Measurements from ENCODE around the gene DNAH2.

Gene DNAH2

GRCh38 chr17:7716901-7717755 lies at the start of gene DNAH2:
Gene DNAH2 (plus strand): TSS chr17:7717744. CDS start chr17:7719735, 1,991 bp downstream.
- in situ Hi-C loops (cut with MboI; ENCODE audit: low sequenced_read_pairs), result no loop called here

- in situ Hi-C loops (cut with MboI; ENCODE audit: low sequenced_read_pairs), result no loop called here
Observed at GRCh38 chr17:7668482-7668881, 49.1 kb upstream of the DNAH2 start.

GRCh38 chr17:7673239-7673638 lies 44.3 kb upstream of the DNAH2 start:
- in situ Hi-C loops (cut with MboI; ENCODE audit: low sequenced_read_pairs), result no loop called here

- in situ Hi-C loops (cut with MboI; ENCODE audit: low sequenced_read_pairs), result no loop called here
Observed at GRCh38 chr17:7674934-7675333, 42.6 kb upstream of the DNAH2 start.

GRCh38 chr17:7676533-7676932 lies 41.0 kb upstream of the DNAH2 start:
- in situ Hi-C loops (cut with MboI; ENCODE audit: low sequenced_read_pairs), result no loop called here

- in situ Hi-C loops (cut with MboI; ENCODE audit: low sequenced_read_pairs), result no loop called here
Observed at GRCh38 chr17:7677388-7678067, 40.0 kb upstream of the DNAH2 start.

- in situ Hi-C loops (cut with MboI; ENCODE audit: low sequenced_read_pairs), result no loop called here
Observed at GRCh38 chr17:7684851-7685532, 32.6 kb upstream of the DNAH2 start.

- in situ Hi-C loops (cut with MboI; ENCODE audit: low sequenced_read_pairs), result no loop called here
Observed at GRCh38 chr17:7685533-7686221, 31.9 kb upstream of the DNAH2 start.

GRCh38 chr17:7686222-7687071 lies 31.1 kb upstream of the DNAH2 start:
- in situ Hi-C loops (cut with MboI; ENCODE audit: low sequenced_read_pairs), result no loop called here

GRCh38 chr17:7687072-7687907 lies 30.3 kb upstream of the DNAH2 start, which contains the start of gene TP53:
Gene TP53 (minus strand): TSS chr17:7687490. CDS start chr17:7676594, 10,896 bp downstream.
- in situ Hi-C loops (cut with MboI; ENCODE audit: low sequenced_read_pairs), result no loop called here

GRCh38 chr17:7687908-7688807 lies 29.4 kb upstream of the DNAH2 start, which contains the start of gene WRAP53:
Gene WRAP53 (plus strand): TSS chr17:7688477. CDS start chr17:7688649, 172 bp downstream.
- in situ Hi-C loops (cut with MboI; ENCODE audit: low sequenced_read_pairs), result no loop called here

- in situ Hi-C loops (cut with MboI; ENCODE audit: low sequenced_read_pairs), result no loop called here
Observed at GRCh38 chr17:7688808-7689316, 28.7 kb upstream of the DNAH2 start.

GRCh38 chr17:7695586-7695985 lies 22.0 kb upstream of the DNAH2 start:
- in situ Hi-C loops (cut with MboI; ENCODE audit: low sequenced_read_pairs), result no loop called here

GRCh38 chr17:7697828-7698588 lies 19.5 kb upstream of the DNAH2 start:
- in situ Hi-C loops (cut with MboI; ENCODE audit: low sequenced_read_pairs), result no loop called here

- in situ Hi-C loops (cut with MboI; ENCODE audit: low sequenced_read_pairs), result no loop called here
Observed at GRCh38 chr17:7700510-7700909, 17.0 kb upstream of the DNAH2 start.

- in situ Hi-C loops (cut with MboI; ENCODE audit: low sequenced_read_pairs), result no loop called here
Observed at GRCh38 chr17:7701681-7702080, 15.9 kb upstream of the DNAH2 start.

GRCh38 chr17:7702776-7703175 lies 14.8 kb upstream of the DNAH2 start:
- in situ Hi-C loops (cut with MboI; ENCODE audit: low sequenced_read_pairs), result no loop called here
